IMR-90 (cell line): Measurements from ENCODE around the gene PDCD6IP. TPM values are rescaled to one million over a fixed set of nuclear protein-coding genes. Genes with fewer than 3 reads are reported as not detected.

Experiments
- ATAC-seq: fragments of 200-7000 bp; cut with Tn5 transposase; 2 replicates; pipeline ENCODE4 v1.9.1; 2020; ENCODE audit warnings: low read depth, mild to moderate bottlenecking, moderate library complexity
- BruUV-seq: library from RNA; stranded (reverse); fragments of 400-500 nt; replicated peaks from 2 replicates; lab custom pipeline; 2021; lab: Mats Ljungman, UMichigan
- CTCF ChIA-PET: fragments of 300-600 bp; formaldehyde crosslinking; extraction: SDS; loops from one replicate; lab custom pipeline; 2021; ENCODE audit warnings: antibody characterized with exemption; lab: Yijun Ruan, JAX
- POLR2A ChIA-PET: fragments of 300-600 bp; sonication (Branson Sonifier 250); formaldehyde crosslinking; loops from one replicate; lab custom pipeline; 2022; ENCODE audit warnings: antibody characterized with exemption; ENCODE audit not compliant: unreplicated experiment; lab: Charles Lee
- DNase-seq: peaks from one replicate; pipeline ENCODE4 v3.0.0; 2013
- H2AFZ ChIP-seq: replicated peaks from 2 replicates; pipeline ENCODE3; 2013; ENCODE audit warnings: low read length, mild to moderate bottlenecking; ENCODE audit not compliant: poor library complexity
- H2AK5ac ChIP-seq: 2 replicates; pipeline ENCODE4 v1.6.1; 2013; ENCODE audit warnings: low read depth, low read length, inconsistent platforms
- H2AK9ac ChIP-seq: replicated peaks from 2 replicates; pipeline ENCODE3; 2013; ENCODE audit warnings: mild to moderate bottlenecking, low read depth, low read length, moderate library complexity; ENCODE audit not compliant: poor library complexity
- H2BK120ac ChIP-seq: 2 replicates; pipeline ENCODE4 v1.6.1; 2013; ENCODE audit warnings: low read depth, low read length, inconsistent platforms
- H2BK15ac ChIP-seq: 3 replicates; pipeline ENCODE4 v1.6.1; 2013; ENCODE audit warnings: low read depth, low read length, inconsistent platforms
- H2BK20ac ChIP-seq: 2 replicates; pipeline ENCODE4 v1.6.1; 2013; ENCODE audit warnings: low read depth, mild to moderate bottlenecking, inconsistent platforms, low read length, moderate library complexity
- H2BK5ac ChIP-seq: 2 replicates; pipeline ENCODE4 v1.6.1; 2013; ENCODE audit warnings: mild to moderate bottlenecking, low read depth, low read length, inconsistent platforms; ENCODE audit not compliant: poor library complexity, severe bottlenecking
- H3K14ac ChIP-seq: replicated peaks from 2 replicates; pipeline ENCODE4 v1.6.1; 2013; ENCODE audit warnings: low read depth, low read length, inconsistent platforms
- H3K18ac ChIP-seq: 2 replicates; pipeline ENCODE4 v1.6.1; 2013; ENCODE audit warnings: low read depth, low read length, control low read depth
- H3K23ac ChIP-seq: 2 replicates; pipeline ENCODE4 v1.6.1; 2013; ENCODE audit warnings: low read depth, low read length, inconsistent platforms
- H3K27ac ChIP-seq: 2 replicates; pipeline ENCODE4 v1.5.1; 2013; ENCODE audit warnings: mild to moderate bottlenecking, control low read depth, low read length; ENCODE audit not compliant: insufficient read depth
- H3K27me3 ChIP-seq: 2 replicates; pipeline ENCODE4 v1.6.1; 2013; ENCODE audit warnings: low read length; ENCODE audit not compliant: control insufficient read depth, insufficient read depth
- H3K36me3 ChIP-seq: 2 replicates; pipeline ENCODE4 v1.6.1; 2013; ENCODE audit warnings: low read length, mixed read lengths; ENCODE audit not compliant: control insufficient read depth, insufficient read depth
- H3K4ac ChIP-seq: 2 replicates; pipeline ENCODE4 v1.6.1; 2013; ENCODE audit warnings: low read depth, low read length, inconsistent platforms
- H3K4me1 ChIP-seq: 2 replicates; pipeline ENCODE4 v1.6.1; 2013; ENCODE audit warnings: low read length, mixed read lengths; ENCODE audit not compliant: control insufficient read depth, insufficient read depth
- H3K4me2 ChIP-seq: 2 replicates; pipeline ENCODE4 v1.6.1; 2013; ENCODE audit warnings: low read depth, mild to moderate bottlenecking, control low read depth, low read length, moderate library complexity
- H3K4me3 ChIP-seq: 2 replicates; pipeline ENCODE4 v1.5.1; 2013; ENCODE audit warnings: low read depth, mild to moderate bottlenecking, control low read depth, low read length, moderate library complexity; ENCODE audit not compliant: insufficient read depth
- H3K56ac ChIP-seq: 2 replicates; pipeline ENCODE4 v1.6.1; 2013; ENCODE audit warnings: low read length, inconsistent platforms; ENCODE audit not compliant: insufficient read depth; ENCODE audit errors: extremely low read depth
- H3K79me1 ChIP-seq, 2 experiments: 2 replicates each; pipeline ENCODE4 v1.6.1; 2013; ENCODE audit warnings: low read length in 2 of 2, inconsistent platforms in 1 of 2, low read depth in 1 of 2
- H3K9ac ChIP-seq: 2 replicates; pipeline ENCODE4 v1.6.1; 2013; ENCODE audit warnings: low read depth, low read length, control low read depth
- H3K9me1 ChIP-seq: 2 replicates; pipeline ENCODE4 v1.6.1; 2013; ENCODE audit warnings: low read length, inconsistent platforms; ENCODE audit not compliant: insufficient read depth
- H3K9me3 ChIP-seq: 2 replicates; pipeline ENCODE4 v1.6.1; 2013; ENCODE audit warnings: low read length; ENCODE audit not compliant: control insufficient read depth, insufficient read depth
- H4K20me1 ChIP-seq: 2 replicates; pipeline ENCODE4 v1.6.1; 2013; ENCODE audit warnings: low read length, inconsistent platforms; ENCODE audit not compliant: insufficient read depth
- H4K5ac ChIP-seq: 2 replicates; pipeline ENCODE4 v1.6.1; 2013; ENCODE audit warnings: mild to moderate bottlenecking, low read depth, low read length, control low read depth
- H4K8ac ChIP-seq, 2 experiments: 2 replicates each; pipeline ENCODE4 v1.6.1; 2013; ENCODE audit warnings: low read depth in 2 of 2, low read length in 2 of 2, control low read depth in 1 of 2, inconsistent platforms in 1 of 2
- H4K91ac ChIP-seq: 2 replicates; pipeline ENCODE4 v1.6.1; 2013; ENCODE audit warnings: low read depth, low read length, inconsistent platforms; ENCODE audit not compliant: insufficient read depth
- BHLHE40 ChIP-seq: fragments of 150-350 bp; IDR thresholded peaks from 2 replicates; pipeline ENCODE4 v1.6.1; 2016; ENCODE audit warnings: mild to moderate bottlenecking, low read depth, low read length
- CEBPB ChIP-seq: IDR thresholded peaks from 2 replicates; pipeline ENCODE4 v1.6.1; 2012; ENCODE audit warnings: low read depth, low read length, improper control_type of control experiment
- CHD1 ChIP-seq: IDR thresholded peaks from 2 replicates; pipeline ENCODE4 v1.6.1; 2012; ENCODE audit warnings: low read depth, low read length, improper control_type of control experiment
- FOS ChIP-seq: fragments of 150-350 bp; IDR thresholded peaks from 2 replicates; pipeline ENCODE4 v1.6.1; 2016; ENCODE audit warnings: low read depth, low read length
- MAFK ChIP-seq: IDR thresholded peaks from 2 replicates; pipeline ENCODE4 v1.6.1; 2012; ENCODE audit warnings: low read depth, low read length, improper control_type of control experiment
- MAZ ChIP-seq: IDR thresholded peaks from 2 replicates; pipeline ENCODE4 v1.6.1; 2012; ENCODE audit warnings: low read depth, mild to moderate bottlenecking, low read length, improper control_type of control experiment, moderate library complexity, borderline replicate concordance
- MXI1 ChIP-seq: IDR thresholded peaks from 2 replicates; pipeline ENCODE4 v1.6.1; 2012; ENCODE audit warnings: low read depth, mild to moderate bottlenecking, low read length, moderate library complexity, borderline replicate concordance
- NFE2L2 ChIP-seq: fragments of 150-350 bp; IDR thresholded peaks from 2 replicates; pipeline ENCODE4 v1.6.1; 2016; ENCODE audit warnings: low read depth, mild to moderate bottlenecking, low read length
- POLR2A ChIP-seq: IDR thresholded peaks from 2 replicates; pipeline ENCODE4 v1.6.1; 2012; ENCODE audit warnings: mild to moderate bottlenecking, low read depth, low read length
- RAD21 ChIP-seq: IDR thresholded peaks from 2 replicates; pipeline ENCODE4 v1.6.1; 2012; ENCODE audit warnings: low read length, improper control_type of control experiment
- RCOR1 ChIP-seq: IDR thresholded peaks from 2 replicates; pipeline ENCODE4 v1.6.1; 2012; ENCODE audit warnings: mild to moderate bottlenecking, low read length, improper control_type of control experiment; ENCODE audit not compliant: insufficient replicate concordance
- RFX5 ChIP-seq: IDR thresholded peaks from 2 replicates; pipeline ENCODE4 v1.8.0; 2012; ENCODE audit warnings: low read depth, mild to moderate bottlenecking, low read length, moderate library complexity
- SMC3 ChIP-seq: fragments of 150-350 bp; IDR thresholded peaks from 2 replicates; pipeline ENCODE4 v1.6.1; 2016; ENCODE audit warnings: low read depth, mild to moderate bottlenecking, antibody characterized with exemption, low read length, moderate library complexity
- WGBS, 2 experiments: methylation state at CpG; one replicate each; pipeline versions ENCODE4 v1.1.5 to v1.1.7; 2013; ENCODE audit warnings: missing lambda C conversion rate in 2 of 2; ENCODE audit not compliant: insufficient read length in 1 of 2; ENCODE audit errors: extremely low coverage in 2 of 2; 5-methylcytosine and 5-hydroxymethylcytosine counted together
- dilution Hi-C: fragments of 300-500 bp; cut with HindIII; formaldehyde crosslinking; loops from one replicate; pipeline ENCODE4 v1.14.3; 2018; ENCODE audit warnings: low sequenced_read_pairs; ENCODE audit not compliant: unreplicated experiment
- in situ Hi-C: fragments of 300-500 bp; cut with MboI; formaldehyde crosslinking; loops from 3 replicates; pipeline ENCODE4 v1.14.3; 2019; ENCODE audit warnings: low sequenced_read_pairs, inconsistent platforms, mixed read lengths
- intact Hi-C: fragments of 100-400 bp; cut with micrococcal nuclease; formaldehyde crosslinking; loops from 2 replicates; pipeline ENCODE4 v1.10.0; 2022
- polyA plus RNA-seq, 3 experiments: library from polyadenylated mRNA; depleted of rRNA; stranded (reverse); fragments of >200 nt; gene quantifications; 2 replicates each; pipeline ENCODE4 v1.2.3, GENCODE V29; 2012; ENCODE audit warnings: low replicate concordance in 1 of 3
- total RNA-seq: library from RNA; depleted of rRNA; stranded (reverse); fragments of >200 nt; gene quantifications from 2 replicates; pipeline ENCODE4 v1.2.3, GENCODE V29; 2012
- TF ChIP-seq, protein P1 (sequence below): fragments of 150-350 bp; IDR thresholded peaks from 2 replicates; pipeline ENCODE4 v1.6.1; 2016; ENCODE audit warnings: low read depth, mild to moderate bottlenecking, low read length, moderate library complexity, borderline replicate concordance
- TF ChIP-seq, protein P2 (sequence below): fragments of 150-350 bp; IDR thresholded peaks from 2 replicates; pipeline ENCODE4 v1.6.1; 2017; ENCODE audit warnings: mild to moderate bottlenecking, antibody characterized with exemption, low read length, low read depth
- TF ChIP-seq, protein P3 (sequence below): conservative IDR thresholded peaks from 2 replicates; pipeline ENCODE4 v1.5.1; 2012; ENCODE audit warnings: mild to moderate bottlenecking, low read depth, low read length, improper control_type of control experiment

PDCD6IP gene
- total and polyA plus RNA-seq, 2 of the 4 experiments (the other 2 are of a cell fraction) = 68.1 to 78.3 TPM

DNA sequence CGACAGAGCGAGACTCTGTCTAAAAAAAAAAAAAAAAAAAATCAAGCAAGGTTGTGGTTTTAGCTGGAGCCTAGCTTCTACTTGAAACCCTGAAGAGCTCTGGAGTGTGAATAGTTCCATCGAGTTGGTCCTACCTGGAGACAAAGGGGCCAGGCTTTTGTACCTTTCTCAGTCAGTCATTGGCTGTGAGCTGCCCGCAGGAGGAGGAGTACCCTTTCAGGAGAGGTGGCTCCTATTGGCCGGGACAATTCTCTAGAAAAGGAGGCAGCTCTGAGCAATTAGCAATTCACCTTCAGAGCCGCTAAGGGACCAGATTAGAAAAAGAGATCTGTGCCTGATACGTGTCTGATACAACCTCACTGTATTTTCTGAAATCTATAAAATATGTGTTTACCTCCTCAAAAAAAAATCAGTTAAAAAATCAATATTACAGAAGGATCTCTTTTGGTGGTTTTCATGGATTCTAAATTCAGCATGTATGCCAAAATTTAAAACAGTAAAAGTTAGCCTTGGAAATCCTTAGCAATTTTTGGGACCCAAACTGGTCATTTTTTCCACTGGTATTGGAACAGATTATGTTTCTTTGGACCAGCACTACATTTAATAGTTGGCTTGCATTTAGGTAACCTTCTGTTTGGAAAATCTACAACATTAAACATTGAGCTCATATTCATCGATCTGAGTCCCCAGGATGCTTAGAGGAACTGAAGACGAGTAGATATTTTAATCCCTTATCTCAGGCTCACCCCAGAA, 29.7 kb upstream of the PDCD6IP start:
- WGBS, 2 experiments = 100% methylated on average over 1 of the region's 9 CpGs; no CpG with 5 or more reads in 1 of the 2 experiments
- H3K9ac ChIP-seq = no peak overlapping the region
- no peak overlapping the region for H2AFZ ChIP-seq
- TF ChIP-seq POLR2A = no peak
- TF ChIP-seq BHLHE40 = no peak
- no peak for TF ChIP-seq CHD1
- no peak for TF ChIP-seq MAZ
- TF ChIP-seq MXI1 = no peak
- no peak for TF ChIP-seq FOS
- no peak for TF ChIP-seq NFE2L2
- TF ChIP-seq RAD21 = no peak
- TF ChIP-seq, protein P1, sequence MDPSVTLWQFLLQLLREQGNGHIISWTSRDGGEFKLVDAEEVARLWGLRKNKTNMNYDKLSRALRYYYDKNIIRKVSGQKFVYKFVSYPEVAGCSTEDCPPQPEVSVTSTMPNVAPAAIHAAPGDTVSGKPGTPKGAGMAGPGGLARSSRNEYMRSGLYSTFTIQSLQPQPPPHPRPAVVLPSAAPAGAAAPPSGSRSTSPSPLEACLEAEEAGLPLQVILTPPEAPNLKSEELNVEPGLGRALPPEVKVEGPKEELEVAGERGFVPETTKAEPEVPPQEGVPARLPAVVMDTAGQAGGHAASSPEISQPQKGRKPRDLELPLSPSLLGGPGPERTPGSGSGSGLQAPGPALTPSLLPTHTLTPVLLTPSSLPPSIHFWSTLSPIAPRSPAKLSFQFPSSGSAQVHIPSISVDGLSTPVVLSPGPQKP = no peak
- no peak for TF ChIP-seq CEBPB
- TF ChIP-seq, protein P2, sequence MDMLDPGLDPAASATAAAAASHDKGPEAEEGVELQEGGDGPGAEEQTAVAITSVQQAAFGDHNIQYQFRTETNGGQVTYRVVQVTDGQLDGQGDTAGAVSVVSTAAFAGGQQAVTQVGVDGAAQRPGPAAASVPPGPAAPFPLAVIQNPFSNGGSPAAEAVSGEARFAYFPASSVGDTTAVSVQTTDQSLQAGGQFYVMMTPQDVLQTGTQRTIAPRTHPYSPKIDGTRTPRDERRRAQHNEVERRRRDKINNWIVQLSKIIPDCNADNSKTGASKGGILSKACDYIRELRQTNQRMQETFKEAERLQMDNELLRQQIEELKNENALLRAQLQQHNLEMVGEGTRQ = no peak
- no peak for TF ChIP-seq MAFK
- no peak for TF ChIP-seq RCOR1
- TF ChIP-seq RFX5 = no peak
- TF ChIP-seq SMC3 = no peak
- TF ChIP-seq, protein P3, sequence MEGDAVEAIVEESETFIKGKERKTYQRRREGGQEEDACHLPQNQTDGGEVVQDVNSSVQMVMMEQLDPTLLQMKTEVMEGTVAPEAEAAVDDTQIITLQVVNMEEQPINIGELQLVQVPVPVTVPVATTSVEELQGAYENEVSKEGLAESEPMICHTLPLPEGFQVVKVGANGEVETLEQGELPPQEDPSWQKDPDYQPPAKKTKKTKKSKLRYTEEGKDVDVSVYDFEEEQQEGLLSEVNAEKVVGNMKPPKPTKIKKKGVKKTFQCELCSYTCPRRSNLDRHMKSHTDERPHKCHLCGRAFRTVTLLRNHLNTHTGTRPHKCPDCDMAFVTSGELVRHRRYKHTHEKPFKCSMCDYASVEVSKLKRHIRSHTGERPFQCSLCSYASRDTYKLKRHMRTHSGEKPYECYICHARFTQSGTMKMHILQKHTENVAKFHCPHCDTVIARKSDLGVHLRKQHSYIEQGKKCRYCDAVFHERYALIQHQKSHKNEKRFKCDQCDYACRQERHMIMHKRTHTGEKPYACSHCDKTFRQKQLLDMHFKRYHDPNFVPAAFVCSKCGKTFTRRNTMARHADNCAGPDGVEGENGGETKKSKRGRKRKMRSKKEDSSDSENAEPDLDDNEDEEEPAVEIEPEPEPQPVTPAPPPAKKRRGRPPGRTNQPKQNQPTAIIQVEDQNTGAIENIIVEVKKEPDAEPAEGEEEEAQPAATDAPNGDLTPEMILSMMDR = no peak
- H2AK5ac ChIP-seq = no peak overlapping the region
- H2BK20ac ChIP-seq = no peak overlapping the region
- H3K9me3 ChIP-seq = no peaks in the 10 kb centered on the region
- no peaks in the 10 kb centered on the region for H3K36me3 ChIP-seq
- H2BK120ac ChIP-seq = no peak overlapping the region
- in situ Hi-C loops (no loop called here), intact Hi-C loops (no loop called here), dilution Hi-C loops (no loop called here)
- ATAC-seq = no peak
- no peak overlapping the region for H3K14ac ChIP-seq
- CTCF ChIA-PET = interaction anchor here (1.4 kb wide), 1 partner anchor 8 kb away, joined by 3 read pairs; no protein-coding TSS in a partner anchor
- no peak overlapping the region for H3K18ac ChIP-seq
- POLR2A ChIA-PET = no interaction called here
- H4K5ac ChIP-seq = no peak overlapping the region
- H3K56ac ChIP-seq = no peak overlapping the region
- H3K23ac ChIP-seq = no peak overlapping the region
- H2BK15ac ChIP-seq = no peak overlapping the region
- no peak overlapping the region for H3K27ac ChIP-seq
- H4K91ac ChIP-seq = no peak overlapping the region
- H3K4ac ChIP-seq = no peak overlapping the region
- no peak overlapping the region for H4K8ac ChIP-seq
- no peaks in the 10 kb centered on the region for H3K9me1 ChIP-seq
- H3K79me1 ChIP-seq = no peaks in the 10 kb centered on the region
- no peaks in the 10 kb centered on the region for H3K27me3 ChIP-seq
- H3K4me3 ChIP-seq = no peak overlapping the region
- no peaks in the 10 kb centered on the region for H4K20me1 ChIP-seq
- H2AK9ac ChIP-seq = no peak overlapping the region
- no TSS peak for BruUV-seq
- no peak overlapping the region for H2BK5ac ChIP-seq
- DNase-seq = no peak
- H3K4me2 ChIP-seq = no peak overlapping the region
- H3K4me1 ChIP-seq = no peaks in the 10 kb centered on the region
